GDM1 (cell line): ENCODE measurements around the gene EXOSC7.
A peak's percentile ranks its signal among the peaks of the same experiment; 100 is the strongest.
"Not testable (repeated sequence)": the region's sequence is repeated elsewhere in the genome, so short reads cannot be mapped to it uniquely, and the experiment has no call there.

ENCODE experiments used
- DNase-seq: peaks from one replicate; lab custom pipeline; 2025; lab: John Stamatoyannopoulos, UW

The EXOSC7 gene

DNA sequence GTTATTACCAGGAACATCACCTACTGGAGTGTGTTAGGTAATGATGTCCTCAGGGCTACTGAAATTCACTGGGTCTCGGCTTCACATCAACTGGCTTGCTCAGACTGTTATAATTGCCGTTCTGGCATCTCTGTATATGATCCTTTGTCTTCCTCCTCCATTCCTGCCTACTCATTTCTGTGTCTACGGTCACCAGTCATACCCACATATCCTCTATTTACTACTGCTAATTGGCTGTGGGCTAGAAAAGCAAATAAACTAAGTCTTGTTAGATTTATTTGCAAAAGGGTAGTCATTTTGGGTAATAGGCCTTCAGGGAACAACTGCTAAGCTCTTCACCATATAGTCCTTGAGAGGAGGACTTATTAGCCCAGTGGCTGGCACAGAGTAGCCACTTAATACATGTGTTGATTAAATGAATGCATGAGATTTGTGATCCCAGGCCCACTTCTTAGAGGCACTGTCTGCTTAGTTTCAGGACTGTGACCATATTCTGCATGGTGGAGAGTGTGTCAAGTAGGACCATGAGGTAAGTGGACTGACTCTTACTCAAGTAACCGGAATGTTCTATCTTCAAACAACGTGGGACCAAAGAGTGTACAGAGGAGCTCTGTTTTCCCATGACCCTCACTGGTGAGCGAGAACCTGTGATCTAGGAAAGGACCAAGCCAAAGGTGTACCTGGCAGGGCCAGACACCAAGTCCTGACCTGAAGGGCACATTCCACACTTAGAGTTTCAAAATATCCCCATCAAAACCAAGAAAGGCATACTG lies 13.2 kb upstream of the EXOSC7 start:
- DNase-seq, result no peak

DNA sequence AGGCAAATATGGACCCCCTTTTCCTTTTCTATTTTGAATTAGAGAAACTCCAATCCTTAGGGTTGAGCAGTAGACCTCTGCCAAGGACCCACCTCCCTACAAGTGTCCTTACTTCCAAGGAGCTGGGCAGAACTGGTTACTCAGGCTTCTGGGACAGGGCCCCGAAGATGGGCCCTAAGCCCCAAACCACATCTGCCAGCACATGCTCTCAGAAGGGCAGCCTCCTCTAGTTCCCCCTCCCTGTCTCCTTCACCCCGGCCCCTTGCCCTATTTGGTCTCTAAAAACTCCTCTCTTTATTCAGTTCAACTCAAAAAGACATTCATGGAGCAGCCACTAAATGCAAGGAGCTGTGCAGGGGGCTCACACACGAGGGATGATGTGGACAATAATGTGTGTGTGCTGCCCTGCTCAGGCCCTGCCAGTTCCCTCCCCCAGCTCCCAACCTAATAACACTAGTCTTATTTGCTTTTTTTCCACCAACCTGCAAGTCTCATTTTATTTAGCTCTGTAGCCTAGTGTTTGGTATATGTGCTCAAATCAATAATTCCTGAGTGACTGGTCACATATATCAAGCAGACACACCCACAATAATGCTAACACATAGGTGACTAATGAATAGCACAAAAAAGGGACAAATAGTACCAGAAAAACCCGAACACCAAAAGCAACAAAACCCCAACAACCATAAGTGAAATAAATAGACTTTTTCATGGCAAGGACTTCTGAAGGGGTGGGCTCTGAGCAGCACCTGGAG lies 12.3 kb upstream of the EXOSC7 start:
- no peak for DNase-seq

DNA sequence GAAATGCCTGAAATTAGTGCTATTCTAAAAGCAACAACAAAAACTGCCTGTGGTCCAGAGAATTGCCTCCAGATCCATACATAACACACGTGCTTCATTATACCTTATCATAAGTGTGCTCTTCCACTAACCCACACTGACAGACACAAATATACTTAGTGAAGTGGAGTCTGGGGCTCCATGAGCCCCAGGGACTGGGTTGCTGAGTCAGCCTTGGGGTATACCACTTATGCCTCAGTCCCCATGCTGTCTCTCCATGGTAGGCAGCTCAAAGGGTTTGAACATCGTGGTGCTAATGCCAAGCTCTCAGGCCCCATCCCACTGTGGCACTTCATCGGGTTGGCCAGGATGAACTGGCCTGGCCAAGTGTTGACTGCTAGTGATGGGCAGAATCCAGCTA lies 10.9 kb upstream of the EXOSC7 start:
- no peak for DNase-seq

DNA sequence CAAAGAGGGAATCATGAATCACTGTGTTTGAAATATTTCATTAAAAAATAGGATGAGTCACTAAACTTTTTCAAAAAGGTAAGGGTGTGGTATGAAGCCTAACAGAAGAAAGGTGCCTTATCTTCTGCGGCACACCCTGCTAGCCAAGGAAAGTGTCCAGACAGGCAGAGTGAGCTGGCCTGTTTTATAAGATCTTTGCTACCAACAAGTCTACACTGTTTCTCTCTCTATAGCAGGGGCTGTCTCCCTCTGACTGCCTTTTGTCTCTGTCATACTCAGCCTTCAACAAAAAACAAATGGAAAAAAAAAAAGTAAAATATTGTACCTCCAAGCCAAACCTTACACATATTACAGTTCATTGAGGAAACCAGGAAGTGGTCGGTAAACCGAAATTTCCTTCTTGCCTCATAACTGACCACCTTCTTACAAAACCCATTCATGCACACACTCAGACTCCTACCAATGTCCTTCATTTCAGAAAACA lies 9.2 kb upstream of the EXOSC7 start:
- DNase-seq, result no peak

DNA sequence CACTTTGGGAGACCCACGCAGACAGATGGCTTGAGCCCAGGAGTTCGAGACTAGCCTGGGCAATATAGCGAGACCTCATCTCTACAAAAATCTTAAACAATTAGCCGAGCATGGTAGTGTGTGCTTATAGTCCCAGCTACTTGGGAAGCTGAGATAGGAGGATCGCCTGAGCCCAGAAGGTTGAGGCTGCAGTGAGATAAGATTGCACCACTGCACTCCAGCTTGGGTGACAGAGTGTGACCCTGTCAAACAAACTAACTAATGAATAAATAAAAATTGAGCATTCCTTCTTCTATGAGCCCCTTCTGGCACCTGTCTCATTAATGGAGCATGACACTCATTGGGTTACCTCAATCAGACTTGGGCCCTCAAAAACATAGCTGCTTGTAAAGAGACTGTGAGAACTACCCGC lies 7.6 kb upstream of the EXOSC7 start:
- no peak for DNase-seq

DNA sequence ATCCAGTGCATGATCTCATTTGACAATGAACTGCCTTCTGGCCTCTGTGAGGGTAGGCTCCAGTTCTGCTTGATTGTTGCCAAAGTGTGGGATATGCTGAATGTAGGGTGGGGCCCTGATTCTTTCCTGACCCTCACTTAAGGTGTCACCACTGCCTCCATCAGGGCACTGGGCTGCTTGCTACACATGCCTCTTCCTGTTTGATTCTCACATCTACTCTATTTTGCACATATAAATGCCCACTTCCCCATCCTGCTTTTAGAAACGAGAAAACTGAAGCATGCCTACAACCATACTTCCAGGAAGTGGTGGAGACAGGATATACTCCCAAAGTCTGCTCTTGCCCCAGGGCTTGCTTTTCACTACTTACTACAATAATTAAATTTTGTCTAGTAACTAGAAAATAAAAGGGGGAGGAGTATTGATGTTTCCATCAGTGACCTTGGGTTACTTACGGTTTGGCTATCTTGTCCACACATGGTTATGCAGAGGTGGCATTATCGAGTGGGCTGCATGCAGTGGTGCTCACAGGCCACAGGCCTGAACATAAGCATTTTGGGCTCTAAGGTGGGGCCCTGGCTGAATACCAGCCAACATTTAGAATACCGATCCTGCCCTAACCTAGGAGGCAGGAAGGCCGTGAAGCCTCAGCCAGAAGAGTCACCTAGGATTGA lies 6.8 kb upstream of the EXOSC7 start:
- DNase-seq, result peak; percentile 36

DNA sequence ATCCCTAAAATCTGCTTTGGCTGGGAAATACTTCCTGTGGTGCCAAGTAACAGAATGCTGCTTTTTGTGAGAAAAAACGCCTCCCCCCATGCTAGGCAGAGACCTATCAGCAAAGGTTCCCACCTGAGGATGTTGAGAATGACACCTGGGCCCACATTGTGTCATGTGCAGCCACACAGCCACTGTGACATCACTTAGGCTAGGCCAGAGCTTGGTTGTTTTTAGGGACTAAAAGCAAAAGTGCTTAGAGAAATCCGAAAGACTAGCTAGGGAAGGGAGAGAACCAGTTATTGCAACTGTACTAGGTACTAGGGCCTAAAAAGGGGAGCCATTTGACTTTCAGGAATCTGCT lies 6.2 kb upstream of the EXOSC7 start:
- DNase-seq, result no peak

DNA sequence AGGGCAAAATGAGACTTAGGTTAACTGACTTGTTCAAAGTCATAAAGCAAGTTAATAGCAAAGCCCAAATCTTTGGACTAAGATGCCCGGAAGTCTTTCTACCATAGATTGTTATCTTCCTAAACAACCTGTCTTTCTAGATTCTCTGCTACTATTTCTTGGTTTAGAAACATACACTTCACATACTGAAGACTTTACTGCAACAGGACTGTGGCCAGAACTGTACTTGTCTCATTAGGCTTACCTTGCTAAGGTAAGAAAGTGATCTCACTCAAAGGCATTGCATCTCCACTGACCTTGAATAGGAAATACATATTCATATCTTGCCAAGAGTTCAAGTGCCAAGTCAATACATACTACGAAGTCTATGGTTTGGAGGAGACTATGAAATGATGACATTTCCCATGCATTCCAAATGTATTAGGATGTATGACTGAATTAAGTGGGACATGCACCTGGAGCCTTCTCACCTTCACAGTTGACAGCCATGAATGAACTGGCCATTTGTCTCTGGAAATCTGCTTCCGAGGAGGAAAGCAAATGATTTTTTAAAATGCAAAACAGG lies 5.0 kb upstream of the EXOSC7 start:
- no peak for DNase-seq

DNA sequence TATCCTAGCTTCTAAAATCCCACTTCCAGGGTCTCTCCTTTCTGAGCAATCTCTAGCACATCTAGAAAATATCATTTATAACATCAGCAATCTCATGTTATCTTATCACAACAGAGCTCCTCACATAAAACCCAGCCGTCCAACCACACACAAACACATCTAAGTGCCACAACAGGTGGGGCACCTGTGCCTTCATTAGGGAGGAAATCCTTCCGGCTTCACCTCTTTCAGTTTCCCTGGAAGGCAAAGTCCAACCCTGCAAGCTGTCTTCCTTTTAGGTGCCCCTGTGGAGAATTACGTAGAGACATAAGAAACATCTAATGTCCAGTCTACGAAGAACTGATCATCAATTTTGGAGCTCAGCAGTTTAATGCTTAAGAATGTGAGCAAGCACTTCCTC lies 1.6 kb upstream of the EXOSC7 start:
- DNase-seq, result no peak

DNA sequence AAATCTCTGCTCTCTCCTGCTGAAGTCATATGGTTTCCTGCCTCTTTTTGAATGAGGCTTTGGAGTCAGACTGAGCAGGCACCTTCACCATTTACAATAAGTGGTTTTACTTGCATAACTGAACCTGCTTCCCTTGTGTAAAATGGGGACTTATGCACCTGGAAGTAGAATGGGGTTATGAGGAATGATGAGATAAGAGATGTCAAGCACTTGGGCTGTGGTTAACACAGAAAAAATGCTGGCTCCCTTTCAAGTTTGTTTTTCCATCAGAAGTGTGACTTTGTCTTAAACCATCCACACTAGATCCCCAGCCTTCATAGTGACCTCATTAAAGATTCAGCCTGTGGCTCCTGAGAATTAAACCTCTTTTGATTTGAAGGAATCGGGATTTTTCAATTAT lies 5.2 kb downstream of the EXOSC7 start:
- no peak for DNase-seq

DNA sequence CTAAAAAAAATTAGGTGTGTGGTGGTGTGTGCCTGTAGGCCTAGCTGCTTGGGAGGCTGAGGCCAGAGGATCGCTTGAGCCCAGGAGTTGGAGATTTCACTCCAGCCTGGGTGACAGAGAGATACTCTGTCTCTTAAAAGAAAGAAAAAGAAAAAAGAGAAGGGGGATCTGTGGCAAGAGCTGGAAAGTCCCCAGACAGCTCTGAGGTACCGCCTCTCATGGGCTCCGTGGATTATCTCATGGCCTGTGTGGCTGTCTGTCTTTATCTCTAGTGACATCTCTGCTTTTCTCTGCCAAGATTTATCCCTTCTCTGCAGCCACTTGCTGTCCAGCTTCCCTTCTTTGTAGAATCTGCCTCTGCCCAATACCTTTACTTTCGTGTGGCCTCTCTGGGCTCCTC lies 5.7 kb downstream of the EXOSC7 start:
- DNase-seq, result no peak

DNA sequence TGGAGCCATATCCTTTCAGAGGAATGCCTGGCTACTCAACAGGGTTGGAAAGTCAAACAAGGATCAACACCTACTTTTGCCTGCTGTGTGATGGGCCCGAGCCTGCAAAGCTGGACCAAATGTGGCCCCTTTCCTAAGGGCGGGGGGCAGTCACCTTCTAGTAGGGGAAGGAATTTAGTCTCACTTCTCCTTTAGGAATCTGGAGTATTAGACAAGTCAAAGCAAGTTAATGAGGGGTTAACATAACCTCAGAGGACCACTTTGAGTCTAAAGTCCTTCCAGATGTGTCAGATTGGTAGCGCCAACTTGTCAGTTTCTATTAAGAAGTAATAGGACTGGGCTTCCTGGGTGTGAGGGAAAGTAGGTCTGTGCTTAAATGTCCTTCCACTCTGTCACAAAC lies 6.8 kb downstream of the EXOSC7 start:
- DNase-seq, result no peak

DNA sequence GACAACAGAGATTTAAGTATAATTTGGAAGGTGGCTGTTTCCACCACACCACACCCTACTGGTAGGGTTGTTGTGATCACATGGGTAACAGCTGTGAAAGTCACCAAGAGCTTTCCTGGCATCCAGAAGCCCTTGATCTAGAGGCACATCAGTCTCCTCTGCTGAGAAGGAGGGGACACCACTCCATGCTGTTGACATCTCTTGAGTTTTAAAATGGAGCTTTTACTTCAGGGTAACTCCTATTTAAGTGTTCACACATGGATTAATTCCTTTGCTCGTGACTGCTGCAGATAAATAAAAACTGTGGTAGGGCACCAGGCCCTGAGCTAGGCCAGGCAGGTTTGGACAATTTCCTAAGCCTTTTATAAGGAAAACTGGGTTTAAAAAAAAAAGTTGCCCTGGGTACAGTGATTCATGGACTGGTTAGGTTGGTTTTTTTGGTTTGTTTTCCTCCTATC lies 7.5 kb downstream of the EXOSC7 start:
- no peak for DNase-seq

DNA sequence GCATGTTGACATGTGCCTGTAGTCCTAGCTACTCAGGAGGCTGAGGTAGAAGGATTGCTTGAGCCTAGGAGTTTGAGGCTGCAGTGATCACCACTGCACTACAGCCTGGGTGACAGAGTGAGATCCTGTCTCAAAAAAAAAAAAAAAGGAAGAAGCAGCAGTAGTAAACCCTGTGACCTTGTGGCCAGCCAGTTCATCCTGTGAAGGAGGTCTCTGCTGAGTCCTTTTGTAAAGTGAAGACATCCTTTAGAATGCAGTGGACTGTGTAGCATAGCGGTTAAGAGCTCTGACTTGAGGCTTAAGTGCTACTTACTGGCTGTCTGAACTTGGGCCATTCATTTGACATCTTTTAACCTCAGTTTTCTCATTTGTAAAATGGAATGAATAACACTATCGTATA lies 8.3 kb downstream of the EXOSC7 start:
- no peak for DNase-seq

DNA sequence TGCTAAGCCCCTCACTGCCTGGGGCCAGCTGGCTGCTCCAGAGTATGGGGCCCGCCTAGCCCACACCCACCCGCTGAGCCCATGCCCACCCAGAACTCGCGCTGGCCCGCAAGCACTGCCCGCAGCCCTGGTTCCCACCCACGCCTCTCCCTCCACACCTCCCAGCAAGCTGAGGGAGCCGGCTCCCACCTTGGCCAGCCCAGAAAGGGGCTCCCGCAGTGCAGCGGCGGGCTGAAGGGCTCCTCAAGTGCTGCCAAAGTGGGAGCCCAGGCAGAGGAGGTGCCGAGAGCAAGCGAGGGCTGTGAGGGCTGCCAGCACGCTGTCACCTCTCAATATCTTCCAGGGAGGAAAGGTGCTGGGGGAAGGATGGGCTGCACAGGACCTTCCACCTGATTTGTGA lies 10.3 kb downstream of the EXOSC7 start:
- not testable (repeated sequence) for DNase-seq

DNA sequence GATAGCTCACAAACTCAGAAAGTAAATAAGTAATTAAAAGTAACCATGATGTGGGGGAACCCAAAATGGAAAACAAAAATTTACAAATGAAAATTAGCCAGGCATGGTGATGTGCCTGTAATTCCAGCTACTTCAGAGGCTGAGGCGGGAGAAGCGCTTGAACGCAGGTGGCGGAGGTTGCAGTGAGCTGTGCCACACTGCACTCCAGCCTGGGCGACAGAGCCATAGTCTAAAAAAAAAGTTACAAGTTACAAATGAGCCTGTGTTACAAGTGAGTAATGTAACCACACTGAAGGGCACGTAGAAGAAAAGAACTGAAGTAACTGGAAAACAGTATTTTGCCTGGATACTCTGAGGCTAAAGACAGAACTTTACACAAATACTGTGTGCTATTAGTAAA lies 11.3 kb downstream of the EXOSC7 start:
- DNase-seq, result no peak

DNA sequence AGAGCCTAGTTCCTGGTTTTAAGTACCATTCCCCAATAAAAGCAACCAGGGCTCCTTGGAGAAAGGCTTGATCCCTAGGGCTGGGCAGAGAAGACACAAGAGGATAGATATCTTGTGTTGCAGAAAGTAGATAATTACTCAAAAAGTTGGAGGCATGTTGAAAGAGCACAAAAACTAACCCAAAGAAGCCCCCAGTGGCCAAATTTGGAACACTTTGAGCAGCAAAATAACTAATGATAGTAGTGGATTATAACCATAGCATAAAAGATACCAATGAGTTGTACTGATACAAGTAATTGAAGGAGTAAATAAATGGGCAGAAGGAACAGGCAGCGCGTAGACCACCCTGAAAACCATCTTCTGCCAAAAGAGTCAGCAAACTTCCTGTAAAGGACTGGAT lies 12.0 kb downstream of the EXOSC7 start:
- no peak for DNase-seq

DNA sequence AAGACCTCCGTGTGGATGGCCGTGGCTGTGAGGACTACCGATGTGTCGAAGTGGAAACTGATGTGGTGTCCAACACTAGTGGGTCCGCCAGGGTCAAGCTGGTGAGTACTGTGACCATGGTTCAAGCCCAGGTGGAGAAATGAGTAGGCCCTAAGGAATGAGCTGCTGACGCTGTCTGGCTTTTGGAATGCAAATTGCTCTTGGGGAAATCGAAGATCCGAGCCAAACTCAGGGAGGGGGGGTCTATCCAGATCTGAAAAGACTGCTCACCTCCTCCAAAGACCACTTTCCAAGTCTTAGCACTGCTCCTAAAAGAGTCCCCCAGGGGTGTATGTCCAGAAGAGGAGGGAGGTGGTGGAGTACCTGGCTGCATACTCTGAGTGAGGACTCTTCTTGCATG lies 13.1 kb downstream of the EXOSC7 start:
- DNase-seq, result no peak

DNA sequence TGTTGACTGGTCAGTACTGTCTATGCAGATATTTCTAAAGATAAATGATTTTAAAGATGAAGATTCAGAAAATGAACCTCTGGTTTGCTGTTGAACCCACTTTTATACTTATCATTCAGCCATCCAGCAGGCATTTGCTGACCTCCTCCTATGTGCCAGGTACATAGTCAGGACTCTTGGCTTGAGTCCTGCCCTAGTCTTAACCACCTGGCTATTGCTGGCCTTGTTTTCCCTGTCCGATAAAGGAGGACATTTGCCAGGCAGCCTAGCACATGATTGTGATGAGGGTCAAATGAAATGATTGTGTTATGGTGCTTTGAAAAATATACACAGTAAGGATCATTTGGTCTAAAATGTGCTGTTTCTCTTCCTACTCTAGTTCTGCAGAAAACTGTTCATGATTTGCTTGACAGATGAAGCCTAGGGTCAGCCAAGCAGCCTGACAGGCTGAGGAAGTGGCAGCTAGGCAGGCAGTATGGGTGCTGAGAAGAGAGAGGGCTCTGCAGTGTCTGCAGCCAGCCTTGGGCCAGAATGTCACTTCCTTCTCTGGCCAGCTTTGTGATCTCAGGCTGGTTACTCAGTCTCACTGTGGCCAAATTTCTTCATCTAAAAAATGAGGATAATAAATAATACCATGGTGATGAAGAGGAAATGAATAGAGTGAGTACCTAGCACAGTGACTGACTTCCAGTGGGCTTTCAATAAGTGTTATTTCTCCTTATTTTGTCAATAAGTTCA lies 13.8 kb downstream of the EXOSC7 start:
- no peak for DNase-seq

DNA sequence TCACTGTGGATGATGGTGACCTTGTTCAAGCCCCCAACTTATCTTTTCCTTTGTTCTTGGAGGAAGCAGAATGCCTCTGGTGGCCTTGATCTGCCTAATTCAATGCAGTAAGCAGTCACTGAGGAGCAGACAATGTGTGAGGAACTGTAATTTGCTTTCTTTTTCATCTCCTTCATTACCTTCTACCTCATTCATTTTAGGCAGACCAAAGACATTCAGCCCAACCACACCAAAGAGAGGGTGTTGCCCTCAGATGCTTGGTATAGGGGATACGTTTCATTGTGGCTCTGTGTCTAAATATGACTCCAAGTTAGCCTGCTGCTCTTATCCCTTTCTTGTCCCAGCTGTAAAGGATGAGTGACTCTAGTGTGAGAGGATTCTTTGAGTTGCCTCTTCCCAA lies 15.3 kb downstream of the EXOSC7 start:
- no peak for DNase-seq

DNA sequence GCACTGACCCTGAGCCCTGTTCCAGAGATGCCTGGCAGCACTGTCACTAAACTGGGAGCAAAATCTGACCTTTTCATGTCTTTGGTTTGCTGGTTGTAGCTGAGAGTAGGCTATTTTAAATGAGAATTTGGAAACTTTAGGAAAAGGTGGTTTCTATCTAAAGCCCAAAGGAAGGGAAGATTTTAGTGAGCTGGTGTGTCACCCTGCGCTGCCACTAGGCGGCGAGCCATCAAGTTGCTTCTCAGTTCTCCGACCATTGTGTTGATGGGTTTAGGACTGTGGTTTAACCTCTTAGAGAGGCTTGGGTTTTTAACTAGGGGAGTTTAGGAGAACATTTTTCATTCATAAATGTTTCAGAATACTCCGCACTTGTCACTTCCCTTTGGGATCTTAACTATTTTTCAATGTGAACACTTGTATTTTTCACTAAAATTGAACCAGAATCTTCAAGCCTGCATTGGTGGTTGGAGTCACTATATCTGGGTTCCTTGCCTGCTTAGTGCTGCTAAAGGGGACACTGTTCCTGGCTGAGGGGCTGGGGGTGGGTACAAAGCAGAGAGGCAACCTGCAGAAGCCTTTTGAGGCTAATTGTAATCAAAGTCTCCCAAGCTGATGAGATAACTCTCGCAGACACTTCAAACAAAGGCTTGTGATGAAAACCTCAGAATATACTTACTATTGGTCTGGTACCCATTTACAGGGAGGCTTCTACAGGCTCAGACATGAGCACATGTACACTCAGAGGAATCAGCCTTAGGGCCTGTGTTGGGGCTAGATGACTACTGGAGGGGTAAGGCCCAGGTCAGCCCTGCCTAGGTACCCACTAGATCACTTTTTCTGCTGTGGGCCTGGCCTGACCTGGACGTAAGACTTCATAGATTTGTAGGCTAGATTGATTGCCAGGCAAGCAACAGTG lies 16.8 kb downstream of the EXOSC7 start:
- no peak for DNase-seq
